Activated CD8-positive, alpha-beta memory T cell treated with anti-CD3 and anti-CD28 coated beads, Interleukin-2, amount 10 ng/mL, durations not matched to agents 7 days and 5 days (primary cell): ENCODE measurements around the gene CYB5R3. TPM values are rescaled to one million over a fixed set of nuclear protein-coding genes. Genes with fewer than 3 reads are reported as not detected.

ENCODE experiments used
- ATAC-seq: fragments of 150-1000 bp; cut with Tn5 transposase; one replicate; pipeline ENCODE4 v1.10.0; 2021; ENCODE audit warnings: moderate library complexity
- CTCF ChIA-PET: fragments of 350-600 bp; sonication (Branson Sonifier 250); formaldehyde crosslinking; loops from one replicate; lab custom pipeline; 2021; ENCODE audit warnings: antibody characterized with exemption; lab: Charles Lee
- DNase-seq: peaks from one replicate; pipeline ENCODE4 v3.0.0-alpha.2; 2020
- H3K27ac Mint-ChIP-seq: one replicate; pipeline ENCODE4 v1.8.0; 2021; ENCODE audit warnings: mild to moderate bottlenecking, mixed read lengths
- H3K27me3 Mint-ChIP-seq: one replicate; pipeline ENCODE4 v1.8.0; 2021; ENCODE audit warnings: mixed read lengths
- H3K36me3 Mint-ChIP-seq: one replicate; pipeline ENCODE4 v1.8.0; 2021; ENCODE audit warnings: mild to moderate bottlenecking, mixed read lengths
- H3K4me1 Mint-ChIP-seq: one replicate; pipeline ENCODE4 v1.8.0; 2021; ENCODE audit warnings: mixed read lengths
- H3K4me3 Mint-ChIP-seq: one replicate; pipeline ENCODE4 v1.8.0; 2021; ENCODE audit warnings: mild to moderate bottlenecking, moderate library complexity, mixed read lengths
- H3K9me3 Mint-ChIP-seq: one replicate; pipeline ENCODE4 v1.8.0; 2022; ENCODE audit warnings: low read depth, mixed read lengths
- total RNA-seq, 2 experiments: library from RNA; stranded (reverse); gene quantifications; one replicate each; pipeline ENCODE4 v1.2.3, GENCODE V29; 2021

Gene CYB5R3
- total RNA-seq, 2 experiments from 2014 or later = 66.2 to 66.8 TPM

GRCh38 chr22:42635531-42635930 lies 13.7 kb downstream of the CYB5R3 start:
- H3K4me3 Mint-ChIP-seq = no peak overlapping the region
- H3K36me3 Mint-ChIP-seq = no peaks in the 10 kb centered on the region
- no peaks in the 10 kb centered on the region for H3K9me3 Mint-ChIP-seq
- no peak for DNase-seq
- ATAC-seq = no peak
- CTCF ChIA-PET = interaction anchor here (2.2 kb wide), 1 partner anchor 14 kb away, joined by 8 read pairs; no protein-coding TSS in a partner anchor
- no peaks in the 10 kb centered on the region for H3K27me3 Mint-ChIP-seq
- H3K27ac Mint-ChIP-seq = no peak overlapping the region
- H3K4me1 Mint-ChIP-seq = peaks cover 4% of the 10 kb centered on the region

- Mint-ChIP-seq H3K4me3 (no peak overlapping the region), H3K4me1 (no peaks in the 10 kb centered on the region), H3K27me3 (no peaks in the 10 kb centered on the region), H3K27ac (no peak overlapping the region), H3K9me3 (no peaks in the 10 kb centered on the region), H3K36me3 (no peaks in the 10 kb centered on the region)
- CTCF ChIA-PET = no interaction called here
- DNase-seq (no peak), ATAC-seq (no peak)
These were observed 16.2 kb downstream of the CYB5R3 start for GRCh38 chr22:42633013-42633412.

GRCh38 chr22:42632096-42632495 lies 17.1 kb downstream of the CYB5R3 start:
- Mint-ChIP-seq H3K4me1 (no peaks in the 10 kb centered on the region), H3K4me3 (no peak overlapping the region), H3K27ac (no peak overlapping the region), H3K36me3 (no peaks in the 10 kb centered on the region), H3K9me3 (no peaks in the 10 kb centered on the region), H3K27me3 (no peaks in the 10 kb centered on the region)
- ATAC-seq = no peak
- no peak for DNase-seq
- CTCF ChIA-PET = no interaction called here

DNA sequence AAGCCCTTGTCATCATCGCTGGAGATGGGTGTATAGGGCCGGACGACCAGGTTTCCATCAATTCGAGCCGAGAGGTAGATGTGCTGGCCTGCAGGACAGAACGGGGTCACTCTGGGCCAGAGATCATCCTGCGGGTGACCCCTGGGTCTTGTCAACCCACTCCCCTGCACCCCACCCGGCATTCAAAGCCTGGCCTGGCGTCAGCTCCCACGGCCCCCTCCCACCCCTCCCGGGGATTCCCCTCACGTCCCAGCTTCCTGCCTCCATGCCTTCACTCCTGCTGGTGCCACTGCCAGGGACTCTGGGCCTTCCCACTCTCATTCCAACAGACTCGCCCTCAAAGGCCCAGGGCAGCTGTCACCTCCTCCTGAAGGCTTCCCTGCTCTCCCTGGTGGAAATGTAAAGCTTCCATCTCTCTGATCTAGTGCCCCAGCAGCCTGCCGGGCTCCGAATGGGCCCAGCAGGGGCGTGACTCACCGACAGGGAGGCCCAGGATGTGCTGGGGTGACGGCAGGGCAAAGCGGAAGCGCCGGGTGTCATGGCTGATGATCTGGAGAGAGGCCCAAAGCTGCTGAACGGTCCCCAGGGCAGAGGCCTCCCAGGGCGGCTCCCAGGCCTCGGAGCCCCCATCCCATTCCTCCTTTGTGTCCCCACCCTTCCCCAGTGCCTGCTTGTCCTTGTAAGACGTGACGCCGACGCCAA lies 18.1 kb downstream of the CYB5R3 start:
- DNase-seq (no peak), ATAC-seq (no peak)
- no peak overlapping the region for H3K27ac Mint-ChIP-seq
- no peaks in the 10 kb centered on the region for H3K9me3 Mint-ChIP-seq
- H3K4me1 Mint-ChIP-seq = no peaks in the 10 kb centered on the region
- H3K4me3 Mint-ChIP-seq = no peak overlapping the region
- H3K27me3 Mint-ChIP-seq = no peaks in the 10 kb centered on the region
- CTCF ChIA-PET = no interaction called here
- peaks cover 3% of the 10 kb centered on the region for H3K36me3 Mint-ChIP-seq

GRCh38 chr22:42630211-42630610 lies 19.0 kb downstream of the CYB5R3 start:
- Mint-ChIP-seq H3K27ac (no peak overlapping the region), H3K27me3 (no peaks in the 10 kb centered on the region)
- CTCF ChIA-PET = interaction anchor here (1.3 kb wide), 1 partner anchor 9 kb away, joined by 8 read pairs; no protein-coding TSS in a partner anchor

DNA sequence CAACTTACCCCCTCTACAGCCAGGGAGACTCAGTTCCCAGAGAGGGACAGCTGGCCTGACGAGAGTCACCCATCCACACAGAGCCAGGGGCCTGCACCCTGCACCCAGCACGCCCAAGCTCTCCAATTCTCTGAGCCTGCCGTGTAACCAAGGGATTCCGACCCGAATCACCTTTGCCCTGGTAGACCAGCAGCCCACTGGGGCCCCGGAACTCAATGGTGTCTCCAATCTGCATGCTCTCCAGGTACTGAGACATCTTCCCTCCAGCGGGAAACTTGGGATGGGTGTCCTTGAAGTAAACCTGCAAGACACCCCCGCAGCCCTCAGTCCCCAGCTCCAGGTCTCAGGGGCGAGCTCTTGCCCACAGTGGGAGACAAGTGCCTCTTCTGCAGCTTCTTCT lies 21.2 kb downstream of the CYB5R3 start:
- Mint-ChIP-seq H3K27ac (no peak overlapping the region), H3K36me3 (peaks cover 3% of the 10 kb centered on the region), H3K4me3 (no peak overlapping the region), H3K4me1 (no peaks in the 10 kb centered on the region), H3K9me3 (no peaks in the 10 kb centered on the region), H3K27me3 (no peaks in the 10 kb centered on the region)
- CTCF ChIA-PET = no interaction called here
- DNase-seq = no peak
- no peak for ATAC-seq

More at GRCh38 chr22:42630211-42630610, 19.0 kb downstream of the CYB5R3 start:
- no peak overlapping the region for H3K4me3 Mint-ChIP-seq
- ATAC-seq = no peak
- no peaks in the 10 kb centered on the region for H3K9me3 Mint-ChIP-seq
- peaks cover 3% of the 10 kb centered on the region for H3K36me3 Mint-ChIP-seq
- H3K4me1 Mint-ChIP-seq = no peaks in the 10 kb centered on the region
- no peak for DNase-seq

DNA sequence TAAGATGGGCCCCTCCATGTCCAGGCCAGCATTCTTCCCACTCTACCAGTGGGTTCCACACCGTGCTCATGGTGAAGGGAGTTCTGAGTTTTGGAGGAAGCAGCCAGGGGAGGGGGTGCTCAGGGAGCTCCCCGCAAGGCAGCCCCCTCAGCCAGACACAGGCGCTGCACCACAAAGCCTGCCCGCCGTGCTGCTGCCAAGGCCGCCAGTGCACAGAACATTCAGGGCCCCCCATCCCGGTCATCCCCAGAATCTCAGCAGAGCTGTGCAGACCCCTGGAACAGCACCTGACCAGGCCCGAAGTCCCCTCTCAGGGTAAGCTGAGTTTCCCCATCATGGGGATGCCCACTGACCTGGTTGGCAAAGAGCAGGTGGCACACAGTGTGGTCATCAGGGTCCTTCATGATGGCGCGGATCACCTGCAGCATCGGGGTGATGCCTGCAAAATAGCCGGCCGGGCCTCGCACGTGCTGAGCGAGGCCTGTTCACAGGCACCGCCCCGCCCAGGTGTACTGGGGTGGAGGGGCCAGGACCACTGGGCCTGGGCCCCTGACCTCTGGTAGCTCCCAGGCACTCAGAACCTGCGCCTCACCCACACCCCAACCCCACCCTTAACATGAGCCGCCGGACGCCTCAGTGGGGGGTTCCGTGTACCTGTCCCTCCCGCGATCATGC lies 22.1 kb downstream of the CYB5R3 start:
- CTCF ChIA-PET = no interaction called here
- Mint-ChIP-seq H3K27me3 (no peaks in the 10 kb centered on the region), H3K4me1 (no peaks in the 10 kb centered on the region), H3K36me3 (peaks cover 3% of the 10 kb centered on the region), H3K4me3 (no peak overlapping the region), H3K9me3 (no peaks in the 10 kb centered on the region), H3K27ac (no peak overlapping the region)
- ATAC-seq = no peak
- no peak for DNase-seq

DNA sequence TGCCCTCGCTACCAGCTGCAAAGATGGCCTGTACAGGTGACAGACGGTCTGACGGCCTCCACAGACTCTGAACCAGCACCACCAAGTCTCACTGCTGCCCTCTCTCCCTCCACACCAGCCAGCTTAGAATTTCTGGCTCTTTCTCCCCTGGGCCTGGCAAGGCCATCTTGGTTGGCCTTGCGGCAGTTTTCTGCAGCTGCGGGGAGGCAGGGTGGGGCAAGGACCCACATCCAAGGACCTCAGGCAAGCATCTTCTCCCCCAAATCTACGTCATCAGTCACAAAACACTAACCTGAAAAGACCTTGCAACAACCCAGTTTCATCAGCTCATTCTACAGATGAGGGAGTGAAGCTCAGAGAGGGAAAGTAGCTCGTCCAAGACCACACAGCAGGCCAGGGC lies 22.8 kb downstream of the CYB5R3 start:
- CTCF ChIA-PET = no interaction called here
- H3K4me3 Mint-ChIP-seq = no peak overlapping the region
- peaks cover 3% of the 10 kb centered on the region for H3K36me3 Mint-ChIP-seq
- no peak overlapping the region for H3K27ac Mint-ChIP-seq
- DNase-seq = no peak
- H3K27me3 Mint-ChIP-seq = no peaks in the 10 kb centered on the region
- no peaks in the 10 kb centered on the region for H3K4me1 Mint-ChIP-seq
- no peak for ATAC-seq
- no peaks in the 10 kb centered on the region for H3K9me3 Mint-ChIP-seq

GRCh38 chr22:42625416-42625815 lies 23.8 kb downstream of the CYB5R3 start:
- no peaks in the 10 kb centered on the region for H3K9me3 Mint-ChIP-seq
- CTCF ChIA-PET = no interaction called here
- no peaks in the 10 kb centered on the region for H3K27me3 Mint-ChIP-seq
- DNase-seq = no peak
- H3K4me3 Mint-ChIP-seq = no peak overlapping the region
- H3K36me3 Mint-ChIP-seq = peaks cover 3% of the 10 kb centered on the region
- H3K27ac Mint-ChIP-seq = no peak overlapping the region
- no peak for ATAC-seq
- no peaks in the 10 kb centered on the region for H3K4me1 Mint-ChIP-seq

DNA sequence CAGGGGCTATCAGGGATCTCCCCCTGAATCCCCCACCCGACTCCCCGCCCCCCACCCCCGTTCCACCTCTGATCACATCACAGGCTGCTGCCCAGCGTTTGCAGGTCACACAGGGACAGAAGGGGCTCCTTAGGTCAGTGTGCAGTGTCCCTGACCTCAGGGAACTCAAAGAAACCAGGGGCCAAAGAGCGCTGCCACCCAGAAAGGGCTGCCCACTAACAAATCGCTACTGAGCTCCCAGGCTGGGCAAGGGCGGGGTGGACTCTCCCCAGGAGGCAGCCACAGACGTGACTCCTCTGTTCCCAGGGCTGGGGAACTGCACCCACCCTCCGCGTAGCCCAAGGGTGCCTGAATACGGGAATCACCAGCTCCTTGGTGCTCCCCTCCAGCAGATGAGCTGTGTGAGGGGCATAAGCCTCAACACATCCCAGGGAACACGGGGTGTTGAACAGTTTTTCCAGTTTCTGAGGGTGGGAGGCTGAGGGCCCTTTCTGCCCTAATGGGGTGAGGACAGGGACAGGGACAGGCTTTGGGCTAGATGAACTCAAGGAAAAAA lies 24.6 kb downstream of the CYB5R3 start:
- CTCF ChIA-PET = no interaction called here
- Mint-ChIP-seq H3K4me1 (no peaks in the 10 kb centered on the region), H3K27ac (no peak overlapping the region), H3K4me3 (no peak overlapping the region), H3K27me3 (no peaks in the 10 kb centered on the region), H3K9me3 (no peaks in the 10 kb centered on the region), H3K36me3 (peaks cover 3% of the 10 kb centered on the region)
- DNase-seq = no peak
- no peak for ATAC-seq

GRCh38 chr22:42623756-42624441 lies 25.3 kb downstream of the CYB5R3 start:
- peaks cover 3% of the 10 kb centered on the region for H3K36me3 Mint-ChIP-seq
- no peaks in the 10 kb centered on the region for H3K9me3 Mint-ChIP-seq
- H3K27ac Mint-ChIP-seq = no peak overlapping the region
- no peaks in the 10 kb centered on the region for H3K27me3 Mint-ChIP-seq
- H3K4me1 Mint-ChIP-seq = no peaks in the 10 kb centered on the region
- no peak overlapping the region for H3K4me3 Mint-ChIP-seq
- ATAC-seq (no peak), DNase-seq (no peak)
- CTCF ChIA-PET = no interaction called here

DNA sequence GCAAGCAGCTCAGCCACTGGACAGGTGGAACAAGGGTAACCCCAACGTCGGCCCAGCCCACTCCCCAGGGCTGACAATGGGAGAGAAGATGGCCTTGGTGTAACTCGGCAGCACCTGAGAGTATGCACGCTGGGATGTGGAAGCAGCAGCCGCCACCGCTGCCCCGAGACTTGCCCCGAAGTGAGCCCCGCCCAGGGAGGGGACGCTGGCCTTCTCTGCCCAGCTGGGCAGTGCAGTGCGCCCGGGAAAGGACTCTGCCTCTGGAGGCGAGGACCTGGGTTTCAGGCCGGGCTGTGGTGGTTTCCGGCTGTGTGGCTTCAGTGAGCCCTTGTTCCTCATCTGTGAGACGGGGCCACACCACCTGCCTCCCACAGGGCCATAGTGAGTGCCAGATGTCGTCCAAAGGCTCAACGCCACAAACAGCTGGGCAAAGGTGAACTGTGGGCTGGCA lies 25.9 kb downstream of the CYB5R3 start:
- ATAC-seq (no peak), DNase-seq (no peak)
- Mint-ChIP-seq H3K27ac (no peak overlapping the region), H3K4me1 (no peaks in the 10 kb centered on the region), H3K4me3 (no peak overlapping the region), H3K36me3 (peaks cover 4% of the 10 kb centered on the region), H3K9me3 (no peaks in the 10 kb centered on the region), H3K27me3 (no peaks in the 10 kb centered on the region)
- CTCF ChIA-PET = no interaction called here

DNA sequence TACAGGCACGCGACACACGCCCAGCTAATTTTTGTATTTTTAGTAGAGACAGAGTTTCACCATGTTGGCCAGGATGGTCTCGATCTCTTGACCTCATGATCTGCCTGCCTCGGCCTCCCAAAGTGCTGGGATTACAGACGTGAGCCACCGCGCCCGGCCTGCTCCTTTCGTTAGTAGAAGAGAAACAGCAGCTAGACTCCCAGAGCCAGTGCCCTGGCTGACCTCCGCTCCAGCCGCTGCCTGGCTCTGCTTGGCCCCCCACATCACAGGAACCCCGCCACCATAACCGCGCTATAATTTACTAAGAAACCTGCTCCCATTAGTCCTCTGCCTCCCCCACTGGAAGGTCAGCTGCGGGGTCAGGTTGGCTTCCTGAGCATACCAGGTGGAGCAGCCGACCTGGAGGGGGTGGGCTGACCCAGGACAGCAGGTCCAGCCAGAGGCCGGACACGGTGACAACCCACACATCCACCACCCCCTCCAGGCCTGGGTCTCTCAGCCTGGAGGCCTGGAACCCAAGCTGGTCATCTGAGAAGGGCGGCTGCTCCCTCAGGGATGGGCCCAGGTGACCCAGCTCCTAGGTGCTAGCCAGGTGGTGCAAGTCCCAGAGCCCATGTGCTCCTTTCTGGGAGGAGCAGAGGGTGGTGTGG lies 27.0 kb downstream of the CYB5R3 start:
- Mint-ChIP-seq H3K27me3 (no peaks in the 10 kb centered on the region), H3K9me3 (no peaks in the 10 kb centered on the region), H3K27ac (no peak overlapping the region), H3K36me3 (peaks cover 4% of the 10 kb centered on the region), H3K4me3 (no peak overlapping the region), H3K4me1 (peaks cover 5% of the 10 kb centered on the region)
- ATAC-seq (no peak), DNase-seq (no peak)
- CTCF ChIA-PET = interaction anchor here (0.6 to 2.0 kb wide), 5 partner anchors 7 to 248 kb away, joined by 3 to 8 read pairs (median 4); no protein-coding TSS in a partner anchor
